Activated CD4-positive, alpha-beta T cell treated with anti-CD3 and anti-CD28 coated beads, Interleukin-2, amount 10 ng/mL, durations not matched to agents 7 days and 5 days (primary cell): ENCODE measurements around the gene ZNF763. TPM values are rescaled to one million over a fixed set of nuclear protein-coding genes. Genes with fewer than 3 reads are reported as not detected.
"Not testable (repeated sequence)": the region's sequence is repeated elsewhere in the genome, so short reads cannot be mapped to it uniquely, and the experiment has no call there.

Source experiments
- CTCF ChIA-PET: fragments of 350-600 bp; sonication (Branson Sonifier 250); formaldehyde crosslinking; loops from one replicate; lab custom pipeline; 2021; ENCODE audit warnings: antibody characterized with exemption; lab: Charles Lee
- POLR2A ChIA-PET: fragments of 350-600 bp; sonication (Branson Sonifier 250); formaldehyde crosslinking; loops from one replicate; lab custom pipeline; 2021; ENCODE audit warnings: antibody characterized with exemption; lab: Charles Lee
- DNase-seq: peaks from one replicate; pipeline ENCODE4 v3.0.0-alpha.2; 2020
- H3K27ac Mint-ChIP-seq: one replicate; pipeline ENCODE4 v1.8.0; 2021; ENCODE audit warnings: mild to moderate bottlenecking, moderate library complexity, mixed read lengths
- H3K27me3 Mint-ChIP-seq: one replicate; pipeline ENCODE4 v1.8.0; 2021; ENCODE audit warnings: mixed read lengths
- H3K36me3 Mint-ChIP-seq: one replicate; pipeline ENCODE4 v1.8.0; 2021; ENCODE audit warnings: low read depth, mixed read lengths
- H3K4me1 Mint-ChIP-seq: one replicate; pipeline ENCODE4 v1.8.0; 2021; ENCODE audit warnings: mixed read lengths
- H3K4me3 Mint-ChIP-seq: one replicate; pipeline ENCODE4 v1.8.0; 2021; ENCODE audit warnings: mild to moderate bottlenecking, moderate library complexity, mixed read lengths
- H3K9me3 Mint-ChIP-seq: one replicate; pipeline ENCODE4 v1.8.0; 2021; ENCODE audit warnings: mixed read lengths
- total RNA-seq, 2 experiments: library from RNA; stranded (reverse); gene quantifications; one replicate each; pipeline ENCODE4 v1.2.3, GENCODE V29; 2021

Gene ZNF763
- total RNA-seq, 2 experiments from 2014 or later, result 1.9 to 2.1 TPM

DNA sequence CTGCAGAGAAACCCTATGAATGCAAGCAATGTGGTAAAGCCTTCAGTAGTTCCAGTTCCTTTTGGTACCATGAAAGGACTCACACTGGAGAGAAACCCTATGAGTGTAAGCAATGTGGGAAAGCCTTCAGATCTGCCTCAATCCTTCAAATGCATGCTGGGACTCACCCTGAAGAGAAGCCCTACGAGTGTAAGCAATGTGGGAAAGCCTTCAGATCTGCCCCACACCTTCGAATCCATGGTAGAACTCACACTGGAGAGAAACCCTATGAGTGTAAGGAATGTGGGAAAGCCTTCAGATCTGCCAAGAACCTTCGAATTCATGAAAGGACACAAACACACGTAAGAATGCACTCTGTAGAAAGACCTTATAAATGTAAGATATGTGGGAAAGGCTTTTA lies 14.7 kb downstream of the ZNF763 start:
- peaks cover 61% of the 10 kb centered on the region for H3K9me3 Mint-ChIP-seq
- H3K4me1 Mint-ChIP-seq, result no peaks in the 10 kb centered on the region
- H3K4me3 Mint-ChIP-seq, result no peak overlapping the region
- CTCF ChIA-PET, result no interaction called here
- DNase-seq, result no peak
- peaks cover 35% of the 10 kb centered on the region for H3K36me3 Mint-ChIP-seq
- no peak overlapping the region for H3K27ac Mint-ChIP-seq
- POLR2A ChIA-PET, result no interaction called here
- no peaks in the 10 kb centered on the region for H3K27me3 Mint-ChIP-seq

DNA sequence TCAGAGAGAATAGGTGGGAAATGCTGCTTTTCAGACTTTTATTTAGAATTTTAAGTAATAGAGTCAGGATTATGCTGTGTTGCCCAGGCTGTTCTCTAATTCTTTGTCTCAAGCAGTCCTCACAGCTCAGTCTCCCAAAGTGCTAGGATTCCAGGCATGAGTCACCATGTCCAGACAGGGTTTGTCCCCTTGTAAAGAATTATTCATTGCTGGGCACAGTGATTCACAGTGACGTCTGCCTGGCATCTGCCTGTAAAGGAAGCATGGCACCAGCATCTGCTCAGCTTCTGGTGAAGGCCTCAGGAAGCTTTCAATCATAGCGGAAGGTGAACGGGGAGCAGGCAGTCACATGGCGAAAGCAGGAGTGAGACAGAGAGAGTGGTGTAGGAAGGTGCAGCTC lies 17.7 kb downstream of the ZNF763 start:
- Mint-ChIP-seq H3K4me1 (peaks cover 3% of the 10 kb centered on the region), H3K27ac (no peak overlapping the region), H3K27me3 (no peaks in the 10 kb centered on the region), H3K36me3 (peaks cover 23% of the 10 kb centered on the region), H3K9me3 (peaks cover 49% of the 10 kb centered on the region), H3K4me3 (no peak overlapping the region)
- ChIA-PET CTCF (interaction anchor here (0.5 to 0.6 kb wide), 2 partner anchors 28 to 161 kb away, joined by 3 read pairs; no protein-coding TSS in a partner anchor), POLR2A (no interaction called here)
- no peak for DNase-seq

DNA sequence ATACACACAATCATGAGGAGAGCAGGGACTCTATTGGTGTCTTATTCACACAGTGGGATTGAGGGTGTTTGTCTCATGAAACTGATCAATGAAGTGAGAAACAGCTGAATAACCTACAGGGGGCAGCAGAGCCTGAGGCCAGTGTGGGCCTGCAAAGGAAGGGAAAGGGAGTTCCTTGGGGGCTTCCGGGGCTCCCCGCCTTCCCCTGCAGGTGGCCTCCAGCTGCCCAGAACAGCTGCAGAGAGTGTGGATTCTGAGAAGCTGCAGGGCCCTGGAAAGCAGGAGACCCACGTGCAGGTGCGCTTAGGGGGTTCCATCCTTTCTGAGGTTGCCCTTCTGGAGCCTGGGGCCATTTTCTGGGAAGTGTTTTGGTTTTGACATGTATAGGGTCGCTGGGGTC lies 20.1 kb downstream of the ZNF763 start:
- Mint-ChIP-seq H3K27me3 (no peaks in the 10 kb centered on the region), H3K27ac (no peak overlapping the region), H3K36me3 (peaks cover 1% of the 10 kb centered on the region), H3K4me1 (peaks cover 8% of the 10 kb centered on the region), H3K4me3 (no peak overlapping the region), H3K9me3 (peaks cover 24% of the 10 kb centered on the region)
- no peak for DNase-seq
- ChIA-PET CTCF (no interaction called here), POLR2A (interaction anchor here (0.9 kb wide), 1 partner anchor 21 kb away, joined by 4 read pairs; no protein-coding TSS in a partner anchor)

DNA sequence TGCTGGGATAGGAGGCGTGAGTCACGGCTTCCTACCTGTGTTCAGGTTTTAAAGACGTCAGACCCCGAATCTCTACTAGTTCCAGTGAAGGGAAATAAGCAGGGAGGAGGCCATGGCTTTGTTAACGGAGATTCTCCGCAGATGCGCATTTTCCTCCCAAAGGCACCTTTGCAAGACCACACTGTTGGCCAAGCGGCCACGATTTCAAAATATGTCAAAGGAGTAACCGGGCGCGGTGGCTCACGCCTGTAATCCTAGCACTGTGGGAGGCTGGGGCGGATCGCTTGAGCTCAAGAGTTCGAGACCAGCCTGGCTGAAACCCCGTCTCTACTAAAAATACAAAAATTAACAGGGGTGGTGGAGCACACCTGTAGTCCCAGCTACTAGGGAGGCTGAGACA lies 21.9 kb downstream of the ZNF763 start:
- peaks cover 15% of the 10 kb centered on the region for H3K9me3 Mint-ChIP-seq
- CTCF ChIA-PET, result interaction anchor here (1.0 to 4.8 kb wide), 3 partner anchors 63 to 189 kb away, joined by 3 to 42 read pairs (median 11); partner anchors contain the start of genes ZNF20, ZNF491 and ZNF700
- H3K36me3 Mint-ChIP-seq, result peaks cover 8% of the 10 kb centered on the region
- no peak overlapping the region for H3K27ac Mint-ChIP-seq
- H3K4me1 Mint-ChIP-seq, result peaks cover 18% of the 10 kb centered on the region
- POLR2A ChIA-PET, result no interaction called here
- DNase-seq, result no peak
- no peaks in the 10 kb centered on the region for H3K27me3 Mint-ChIP-seq
- H3K4me3 Mint-ChIP-seq, result peak overlapping the region; percentile 98

DNA sequence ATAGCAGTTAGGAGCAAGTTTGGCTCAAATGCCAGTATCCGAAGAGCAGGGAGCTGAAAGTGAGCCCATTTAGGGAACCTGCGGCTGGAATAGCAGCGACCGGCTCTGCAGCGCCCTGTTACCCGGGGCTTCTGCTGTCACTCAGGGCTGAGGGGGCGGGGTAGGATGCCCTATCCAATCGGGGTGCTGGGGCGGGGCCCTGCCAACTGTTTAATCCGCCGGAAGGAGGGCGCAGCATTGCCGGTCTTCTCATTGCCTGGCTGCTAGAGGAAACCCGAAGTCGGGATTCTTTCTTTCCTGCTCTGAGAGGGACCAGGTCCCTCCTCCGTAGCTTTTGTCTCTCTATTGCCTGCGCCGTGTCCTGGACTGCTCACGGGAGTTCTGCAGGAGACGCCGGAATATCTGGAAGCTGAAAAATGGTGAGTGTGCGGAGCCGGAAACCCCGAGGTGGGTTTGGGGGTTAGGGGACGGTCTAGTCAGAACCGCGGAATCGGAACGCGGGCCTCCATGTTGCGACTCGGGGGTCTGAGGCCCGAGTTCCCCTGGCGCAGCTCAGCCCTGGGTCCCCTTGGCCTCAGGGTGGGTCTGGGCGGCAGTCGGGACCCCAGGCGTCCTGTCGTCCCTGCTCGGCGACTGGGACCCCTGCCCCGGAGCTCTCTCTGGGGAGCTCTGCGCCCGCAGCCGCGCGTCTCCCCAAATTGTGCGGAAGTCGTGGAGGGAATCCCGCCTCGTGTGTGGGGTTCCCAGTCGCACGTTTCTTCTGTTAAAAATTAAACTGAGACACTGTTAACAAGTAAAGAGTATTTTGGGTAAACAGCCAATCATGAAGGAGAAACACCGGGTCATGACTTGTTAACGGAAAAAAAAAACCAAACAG lies 22.8 kb downstream of the ZNF763 start:
- peak overlapping the region; percentile 98 for H3K4me3 Mint-ChIP-seq
- no peaks in the 10 kb centered on the region for H3K27me3 Mint-ChIP-seq
- DNase-seq, result peak; percentile 96
- peak overlapping the region; percentile 98 for H3K27ac Mint-ChIP-seq
- peaks cover 22% of the 10 kb centered on the region for H3K4me1 Mint-ChIP-seq
- ChIA-PET POLR2A (interaction anchor here (1.0 to 1.2 kb wide), 3 partner anchors 12 to 64 kb away, joined by 3 to 5 read pairs (median 5); no protein-coding TSS in a partner anchor), CTCF (interaction anchor here (0.6 to 4.8 kb wide), 10 partner anchors 22 to 245 kb away, joined by 3 to 42 read pairs (median 4); partner anchors contain the start of genes ZNF20, ZNF491 and ZNF700)
- H3K36me3 Mint-ChIP-seq, result peaks cover 13% of the 10 kb centered on the region
- peaks cover 9% of the 10 kb centered on the region for H3K9me3 Mint-ChIP-seq

DNA sequence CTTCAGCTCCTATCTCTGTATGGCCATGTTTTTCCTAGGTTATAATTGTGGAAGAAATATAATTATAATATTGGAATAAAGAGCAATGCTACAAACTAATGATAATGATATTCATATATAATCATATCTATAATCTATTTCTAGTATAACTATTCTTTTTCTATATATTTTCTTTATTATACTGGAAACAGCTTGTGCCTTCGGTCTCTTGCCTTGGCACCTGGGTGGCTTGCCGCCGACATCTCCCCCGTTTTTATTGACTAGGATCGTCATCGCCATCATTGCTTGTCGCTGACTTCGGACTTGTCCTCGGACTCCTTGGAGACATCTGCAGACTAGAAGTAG lies 24.2 kb downstream of the ZNF763 start:
- H3K27me3 Mint-ChIP-seq, result no peaks in the 10 kb centered on the region
- no peak for DNase-seq
- CTCF ChIA-PET, result interaction anchor here (0.6 to 4.8 kb wide), 9 partner anchors 14 to 487 kb away, joined by 3 to 42 read pairs (median 3); partner anchors contain the start of genes ZNF20, ZNF491 and ZNF700
- H3K4me1 Mint-ChIP-seq, result peaks cover 27% of the 10 kb centered on the region
- peak overlapping the region; percentile 98 for H3K4me3 Mint-ChIP-seq
- peaks cover 5% of the 10 kb centered on the region for H3K9me3 Mint-ChIP-seq
- H3K27ac Mint-ChIP-seq, result peak overlapping the region; percentile 98
- POLR2A ChIA-PET, result interaction anchor here (0.8 to 1.2 kb wide), 3 partner anchors 21 to 66 kb away, joined by 3 to 5 read pairs (median 5); no protein-coding TSS in a partner anchor
- H3K36me3 Mint-ChIP-seq, result peaks cover 23% of the 10 kb centered on the region

DNA sequence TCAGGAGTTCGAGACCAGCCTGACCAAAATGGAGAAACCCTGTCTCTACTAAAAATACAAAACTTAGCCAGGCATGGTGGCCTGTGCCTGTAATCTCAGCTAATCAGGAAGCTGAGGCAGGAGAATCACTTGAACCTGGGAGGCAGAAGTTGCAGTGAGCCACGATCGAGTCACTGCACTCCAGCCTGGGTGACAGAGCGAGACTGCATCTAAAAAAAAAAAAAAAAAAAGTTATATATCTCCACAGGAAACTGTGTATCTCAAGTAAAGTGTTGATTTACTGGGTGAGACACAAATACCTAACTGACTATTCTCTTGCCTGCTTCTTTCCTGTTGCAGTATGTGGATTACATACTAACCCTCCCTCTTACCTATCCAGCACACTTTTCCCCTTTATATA lies 27.1 kb downstream of the ZNF763 start:
- H3K27ac Mint-ChIP-seq, DNase-seq, H3K9me3 Mint-ChIP-seq, H3K4me3 Mint-ChIP-seq, H3K27me3 Mint-ChIP-seq, CTCF ChIA-PET, POLR2A ChIA-PET: not testable (repeated sequence)
- Mint-ChIP-seq H3K36me3 (peaks cover 34% of the 10 kb centered on the region), H3K4me1 (peaks cover 27% of the 10 kb centered on the region)

DNA sequence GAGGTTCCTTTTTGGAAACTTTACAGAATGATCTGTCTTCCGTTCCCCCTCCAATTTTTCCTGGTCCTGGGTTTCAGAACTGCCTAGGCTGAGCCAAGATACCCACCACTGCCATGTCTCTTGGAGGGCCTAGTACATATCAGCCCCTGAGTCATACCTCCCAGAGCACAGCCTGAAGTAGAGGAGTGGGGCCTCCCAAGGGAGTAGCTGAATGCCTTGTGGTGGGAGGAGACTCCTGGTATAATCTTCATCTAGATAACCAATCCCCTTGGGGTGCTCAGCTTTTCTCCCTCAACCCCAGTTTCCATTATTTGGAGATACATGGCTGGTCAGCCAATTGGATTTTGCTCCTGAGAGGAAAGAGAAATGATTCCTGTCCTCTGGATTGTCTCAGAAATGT lies 30.3 kb downstream of the ZNF763 start:
- Mint-ChIP-seq H3K27me3 (no peaks in the 10 kb centered on the region), H3K27ac (no peak overlapping the region), H3K4me1 (peaks cover 28% of the 10 kb centered on the region), H3K9me3 (peaks cover 19% of the 10 kb centered on the region), H3K36me3 (peaks cover 51% of the 10 kb centered on the region), H3K4me3 (no peak overlapping the region)
- CTCF ChIA-PET, result interaction anchor here (0.7 kb wide), 1 partner anchor 425 kb away, joined by 4 read pairs; no protein-coding TSS in a partner anchor
- POLR2A ChIA-PET, result no interaction called here
- DNase-seq, result no peak

DNA sequence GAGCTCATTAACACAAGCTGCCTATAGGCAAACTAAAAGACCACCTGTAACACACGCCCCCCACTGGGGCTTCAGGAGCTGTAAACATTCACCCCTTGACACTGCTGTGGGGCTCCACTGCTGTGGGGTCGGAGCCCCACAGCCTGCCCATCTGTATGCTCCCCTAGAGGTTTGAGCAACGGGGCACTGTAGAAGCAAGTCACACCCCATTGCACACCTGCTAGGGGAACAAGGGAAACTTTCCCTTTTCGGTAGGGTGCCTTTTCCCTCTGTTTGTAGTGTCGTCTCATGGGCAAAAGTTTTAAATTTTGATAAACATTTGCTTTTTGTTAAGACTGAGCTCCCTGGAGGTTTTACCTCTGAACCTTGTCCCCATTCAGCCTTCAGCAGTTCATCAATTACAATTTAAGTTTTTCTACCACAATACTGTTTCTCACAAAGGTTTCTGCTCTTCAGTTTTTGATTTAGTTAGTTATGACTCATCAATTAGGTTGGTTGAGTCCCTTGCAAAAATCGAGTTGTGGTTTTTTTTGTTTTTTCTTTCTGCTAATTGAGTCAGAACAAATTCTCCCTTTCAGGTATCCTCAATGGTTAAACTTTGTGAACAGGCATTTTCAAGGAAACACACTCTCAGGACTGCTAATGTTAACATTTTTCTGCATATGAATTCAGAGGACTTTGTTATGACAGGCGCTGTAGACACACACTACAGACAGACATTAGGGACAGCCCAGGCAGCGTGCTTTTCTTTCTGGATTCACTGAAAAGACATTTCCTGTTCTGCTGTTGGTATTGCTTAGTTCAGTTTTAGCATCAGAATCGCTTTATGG lies 35.5 kb downstream of the ZNF763 start:
- no peak for DNase-seq
- ChIA-PET CTCF (no interaction called here), POLR2A (interaction anchor here (0.7 kb wide), 1 partner anchor 203 kb away, joined by 3 read pairs; no protein-coding TSS in a partner anchor)
- H3K27me3 Mint-ChIP-seq, result no peaks in the 10 kb centered on the region
- H3K4me1 Mint-ChIP-seq, result peaks cover 18% of the 10 kb centered on the region
- peak overlapping the region; percentile 77 for H3K27ac Mint-ChIP-seq
- H3K36me3 Mint-ChIP-seq, result peaks cover 55% of the 10 kb centered on the region
- peaks cover 20% of the 10 kb centered on the region for H3K9me3 Mint-ChIP-seq
- H3K4me3 Mint-ChIP-seq, result no peak overlapping the region

DNA sequence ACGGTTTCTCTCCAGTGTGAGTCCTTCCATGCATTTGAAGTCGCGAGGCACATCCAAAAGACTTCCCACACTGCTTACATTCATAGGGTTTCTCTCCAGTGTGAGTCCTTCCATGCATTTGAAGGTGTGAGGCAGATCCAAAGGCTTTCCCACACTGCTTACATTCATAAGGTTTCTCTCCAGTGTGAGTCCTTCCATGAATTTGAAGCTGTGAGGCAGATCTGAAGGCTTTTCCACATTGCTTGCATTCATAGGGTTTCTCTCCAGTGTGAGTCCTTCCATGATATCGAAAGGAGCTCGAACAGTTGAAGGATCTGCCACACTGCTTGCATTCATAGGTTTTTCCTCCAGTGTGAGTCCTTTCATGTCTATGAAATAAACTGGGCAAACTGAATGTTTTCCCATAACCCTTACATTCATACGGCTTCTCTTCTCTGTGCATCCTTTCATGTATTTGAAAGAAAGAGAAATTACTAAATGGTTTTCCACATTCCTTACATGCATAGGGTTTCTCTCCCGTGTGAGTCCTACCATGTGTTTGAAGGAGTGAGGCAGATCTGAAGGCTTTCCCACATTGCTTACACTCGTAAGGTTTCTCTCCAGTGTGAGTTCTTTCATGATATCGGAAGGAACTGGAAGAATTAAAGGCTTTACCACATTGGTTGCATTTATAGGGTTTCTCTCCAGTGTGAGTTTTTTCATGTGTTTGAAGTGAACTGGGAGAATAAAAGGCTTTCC lies 50.3 kb downstream of the ZNF763 start:
- Mint-ChIP-seq H3K27me3 (no peaks in the 10 kb centered on the region), H3K36me3 (peaks cover 66% of the 10 kb centered on the region), H3K27ac (no peak overlapping the region), H3K4me1 (no peaks in the 10 kb centered on the region), H3K4me3 (no peak overlapping the region), H3K9me3 (peaks cover 50% of the 10 kb centered on the region)
- ChIA-PET POLR2A (no interaction called here), CTCF (no interaction called here)
- DNase-seq, result no peak

DNA sequence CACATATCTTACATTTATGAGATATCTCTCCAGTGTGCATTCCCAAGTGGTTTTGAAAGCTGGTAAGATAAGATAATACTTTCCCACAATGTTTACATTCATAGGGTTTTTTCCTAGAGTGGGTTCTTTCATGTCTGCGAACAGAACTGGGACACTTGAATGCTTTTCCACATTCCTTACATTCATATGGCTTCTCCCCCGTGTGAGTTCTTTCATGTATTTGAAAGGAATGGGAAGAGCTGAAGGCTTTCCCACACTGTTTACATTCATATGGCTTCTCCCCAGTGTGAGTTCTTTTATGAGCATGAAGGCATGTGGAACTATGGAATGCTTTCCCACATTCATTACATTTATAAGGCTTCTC lies 50.9 kb downstream of the ZNF763 start:
- POLR2A ChIA-PET, result no interaction called here
- Mint-ChIP-seq H3K36me3 (peaks cover 65% of the 10 kb centered on the region), H3K4me3 (no peak overlapping the region), H3K4me1 (no peaks in the 10 kb centered on the region), H3K27me3 (no peaks in the 10 kb centered on the region), H3K9me3 (peaks cover 53% of the 10 kb centered on the region), H3K27ac (no peak overlapping the region)
- CTCF ChIA-PET, result no interaction called here
- DNase-seq, result no peak
